NCI-H2107 (cell line): Measurements from ENCODE around the gene LRMDA.
A peak's percentile ranks its signal among the peaks of the same experiment; 100 is the strongest.
"Not testable (repeated sequence)": the region's sequence is repeated elsewhere in the genome, so short reads cannot be mapped to it uniquely, and the experiment has no call there.

ENCODE experiments used
- DNase-seq: peaks from one replicate; lab custom pipeline; 2025; lab: John Stamatoyannopoulos, UW

Gene LRMDA

DNA sequence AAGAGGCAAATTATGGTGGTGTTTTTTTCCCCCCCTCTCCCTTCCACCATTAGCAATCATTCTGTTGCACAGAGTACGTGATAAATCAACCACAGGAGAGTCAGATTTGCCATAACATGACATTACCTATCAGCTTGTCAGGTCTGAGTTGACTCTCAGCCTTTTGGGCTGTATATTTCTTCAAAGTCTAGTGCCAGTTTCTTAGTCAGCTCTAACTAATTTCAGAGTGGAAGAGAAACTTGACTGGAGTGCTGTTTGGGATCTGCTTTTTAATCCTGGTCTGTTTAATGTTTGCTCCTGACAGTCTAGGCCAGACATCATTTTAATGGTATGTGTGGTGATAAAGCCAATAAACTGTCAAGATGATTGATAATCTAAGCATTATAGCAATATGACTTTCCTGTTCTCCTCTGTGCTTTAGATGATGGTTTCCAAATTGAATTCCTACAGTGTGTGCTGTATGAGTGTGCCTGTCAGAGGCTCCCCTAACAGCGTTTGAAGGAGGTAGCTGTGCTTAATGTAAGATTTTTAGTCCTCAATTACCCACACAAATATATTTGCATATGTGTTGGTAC, 76.9 kb downstream of the LRMDA start:
- DNase-seq, result no peak

DNA sequence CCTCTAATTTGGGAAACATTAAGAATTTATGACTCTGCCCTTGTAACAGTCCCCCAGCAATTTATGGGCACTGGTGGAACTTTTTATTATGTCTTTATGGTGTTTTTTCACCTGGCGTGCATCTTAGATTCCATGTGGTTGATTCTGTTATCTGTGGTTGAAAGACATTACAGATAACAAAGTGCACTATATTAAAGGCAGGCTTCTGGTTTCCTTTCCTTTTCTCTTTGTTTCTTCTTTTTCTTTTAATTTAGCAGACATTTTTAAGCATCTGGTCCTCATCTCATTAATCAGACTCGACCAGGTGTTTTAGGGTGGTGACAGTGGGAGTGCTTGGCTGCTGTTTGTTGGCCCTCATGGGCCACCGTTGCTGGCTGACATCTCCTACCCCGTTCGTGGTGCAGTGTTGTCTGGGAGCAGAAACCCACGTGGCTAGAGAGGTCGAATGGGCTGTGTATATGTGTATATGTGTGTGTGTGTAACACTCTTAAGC, 77.4 kb downstream of the LRMDA start:
- DNase-seq, result no peak

DNA sequence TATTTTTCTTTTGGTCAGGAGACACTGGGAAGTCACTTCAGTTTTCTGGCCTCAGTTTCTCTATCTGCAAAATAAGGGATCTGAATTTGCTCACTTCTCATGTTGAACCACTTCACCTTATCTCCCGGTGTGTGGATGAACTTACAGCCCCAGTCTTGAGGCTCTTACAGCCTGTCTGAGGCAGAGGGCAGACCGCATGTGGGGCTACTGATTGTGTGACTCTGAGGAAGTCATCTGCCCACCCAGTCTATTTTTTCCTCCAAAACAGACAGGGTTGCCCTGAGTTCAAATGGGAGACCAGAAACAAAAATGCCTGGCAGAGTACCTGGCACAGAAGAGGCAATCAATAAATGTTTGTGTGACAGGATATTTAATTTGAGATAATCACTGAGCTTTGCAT, 78.3 kb downstream of the LRMDA start:
- DNase-seq, result no peak

DNA sequence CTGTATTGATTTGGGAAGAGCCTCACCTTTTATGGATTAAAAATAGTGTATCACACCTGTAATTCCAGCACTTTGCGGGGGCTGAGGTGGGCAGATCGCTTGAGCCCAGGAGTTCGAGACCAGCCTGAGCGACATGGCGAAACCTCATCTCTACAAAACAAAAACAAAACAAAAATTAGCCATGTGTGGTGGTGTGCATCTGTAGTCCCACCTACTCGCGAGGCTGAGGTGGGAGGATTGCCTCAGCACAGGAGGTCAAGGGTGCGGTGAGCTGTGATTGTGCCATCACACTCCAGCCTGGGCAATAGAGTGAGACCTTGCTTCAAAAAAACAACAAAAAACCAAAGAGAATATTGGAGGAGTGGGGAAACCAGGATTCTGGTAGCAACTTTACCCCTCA, 79.6 kb downstream of the LRMDA start:
- no peak for DNase-seq

DNA sequence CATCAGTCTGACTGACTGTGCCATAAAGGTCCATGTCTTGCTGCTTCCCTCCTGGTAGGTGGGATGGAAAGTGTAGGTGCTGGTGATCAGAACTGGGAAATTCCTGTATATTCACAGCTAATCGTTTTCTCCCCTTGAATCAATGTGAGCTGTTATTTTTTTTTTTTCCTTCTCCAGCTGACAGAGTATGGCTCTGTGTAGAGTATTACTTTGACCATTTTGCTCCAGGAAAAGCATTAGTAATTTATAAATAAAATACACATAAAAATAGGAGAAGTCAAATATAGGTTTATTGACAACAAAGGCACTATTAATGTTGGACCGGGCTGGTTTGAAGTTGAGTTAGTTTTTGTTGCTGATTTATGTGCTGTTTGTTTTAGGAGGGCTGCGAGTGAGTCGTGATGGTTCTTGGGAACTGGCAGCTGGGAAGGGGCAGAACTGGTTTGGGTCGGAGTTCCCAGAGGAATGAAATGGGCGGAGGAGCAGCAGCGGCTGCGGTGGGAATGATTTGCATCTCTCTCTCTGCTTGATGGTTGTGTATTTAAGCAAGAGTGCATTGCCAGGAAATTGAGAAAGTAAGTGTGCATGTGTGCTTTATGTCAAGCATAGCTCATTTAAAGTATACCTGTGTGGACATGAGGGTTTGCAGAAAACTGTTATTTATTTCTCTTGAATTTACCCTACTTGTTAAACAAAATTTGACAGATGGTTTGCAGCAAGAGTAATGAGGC, 80.9 kb downstream of the LRMDA start:
- no peak for DNase-seq

DNA sequence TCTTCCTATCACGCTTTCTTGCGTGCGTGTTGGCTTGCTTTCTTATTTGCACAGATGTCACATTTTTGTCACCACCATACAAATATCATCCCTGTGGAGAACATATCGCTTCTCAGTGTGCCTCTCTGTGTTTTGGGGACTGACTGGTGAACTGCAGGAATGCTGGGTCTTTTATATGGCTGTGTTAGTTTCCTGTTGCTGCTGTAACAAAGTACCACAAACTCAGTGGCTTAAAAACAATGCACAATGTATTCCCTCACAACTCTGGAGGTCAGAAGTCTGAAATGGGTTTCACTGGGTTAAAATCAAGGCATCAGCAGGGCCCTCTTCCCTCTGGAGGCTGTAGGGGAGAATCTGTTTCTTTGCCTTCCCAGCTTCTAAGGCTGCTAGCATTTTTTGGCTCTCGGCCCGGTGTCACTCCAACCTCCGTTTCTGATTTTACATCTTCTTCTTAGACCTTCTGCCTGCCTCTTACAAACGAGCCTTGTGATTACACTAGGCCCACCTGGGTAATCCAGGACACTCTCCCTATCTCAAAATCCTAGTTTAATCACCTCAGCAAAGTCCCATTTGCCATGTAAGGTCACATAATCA, 82.0 kb downstream of the LRMDA start:
- DNase-seq, result no peak

DNA sequence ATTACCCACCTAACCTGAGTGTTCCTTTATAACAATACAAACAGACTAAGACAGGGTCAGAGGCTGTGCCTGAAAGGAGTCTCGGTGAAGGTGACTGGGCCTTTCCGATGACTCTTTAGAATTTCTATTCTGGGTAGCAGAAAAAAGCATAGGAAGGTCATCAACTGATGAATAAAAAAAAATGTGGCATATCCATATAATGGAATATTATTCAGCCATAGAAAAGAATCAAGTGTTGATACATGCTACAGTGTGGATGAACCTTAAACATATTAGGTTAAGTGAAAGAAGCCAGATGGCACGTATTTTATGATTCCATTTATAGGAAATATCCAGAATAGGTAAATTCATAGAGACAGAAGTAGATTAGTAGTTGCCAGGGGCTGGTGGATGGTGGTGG, 83.4 kb downstream of the LRMDA start:
- no peak for DNase-seq

DNA sequence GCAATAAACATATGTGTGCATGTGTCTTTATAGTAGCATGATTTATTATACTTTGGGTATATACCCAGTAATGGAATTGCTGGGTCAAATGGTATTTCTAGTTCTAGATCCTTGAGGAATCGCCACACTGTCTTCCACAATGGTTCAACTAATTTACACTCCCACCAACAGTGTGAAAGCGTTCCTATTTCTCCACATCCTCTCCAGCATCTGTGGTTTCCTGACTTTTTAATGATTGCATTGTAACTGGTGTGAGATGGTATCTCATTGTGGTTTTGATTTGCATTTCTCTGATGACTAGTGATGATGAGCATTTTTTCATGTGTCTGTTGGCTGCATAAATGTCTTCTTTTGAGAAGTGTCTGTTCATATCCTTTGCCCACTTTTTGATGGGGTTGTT, 84.7 kb downstream of the LRMDA start:
- not testable (repeated sequence) for DNase-seq

DNA sequence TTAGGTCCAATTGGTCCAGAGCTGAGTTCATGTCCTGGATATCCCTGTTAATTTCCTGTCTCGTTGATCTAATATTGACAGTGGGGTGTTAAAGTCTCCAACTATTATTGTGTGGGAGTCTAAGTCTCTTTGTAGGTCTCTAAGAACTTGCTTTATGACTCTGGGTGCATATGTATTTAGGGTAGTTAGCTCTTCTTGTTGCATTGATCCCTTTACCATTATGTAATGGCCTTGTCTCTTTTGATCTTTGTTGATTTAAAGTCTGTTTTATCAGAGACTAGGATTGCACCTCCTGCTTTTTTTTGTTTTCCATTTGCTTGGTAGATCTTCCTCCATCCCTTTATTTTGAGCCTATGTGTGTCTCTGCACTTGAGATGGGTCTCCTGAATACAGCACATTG, 87.8 kb downstream of the LRMDA start:
- DNase-seq, result not testable (repeated sequence)

DNA sequence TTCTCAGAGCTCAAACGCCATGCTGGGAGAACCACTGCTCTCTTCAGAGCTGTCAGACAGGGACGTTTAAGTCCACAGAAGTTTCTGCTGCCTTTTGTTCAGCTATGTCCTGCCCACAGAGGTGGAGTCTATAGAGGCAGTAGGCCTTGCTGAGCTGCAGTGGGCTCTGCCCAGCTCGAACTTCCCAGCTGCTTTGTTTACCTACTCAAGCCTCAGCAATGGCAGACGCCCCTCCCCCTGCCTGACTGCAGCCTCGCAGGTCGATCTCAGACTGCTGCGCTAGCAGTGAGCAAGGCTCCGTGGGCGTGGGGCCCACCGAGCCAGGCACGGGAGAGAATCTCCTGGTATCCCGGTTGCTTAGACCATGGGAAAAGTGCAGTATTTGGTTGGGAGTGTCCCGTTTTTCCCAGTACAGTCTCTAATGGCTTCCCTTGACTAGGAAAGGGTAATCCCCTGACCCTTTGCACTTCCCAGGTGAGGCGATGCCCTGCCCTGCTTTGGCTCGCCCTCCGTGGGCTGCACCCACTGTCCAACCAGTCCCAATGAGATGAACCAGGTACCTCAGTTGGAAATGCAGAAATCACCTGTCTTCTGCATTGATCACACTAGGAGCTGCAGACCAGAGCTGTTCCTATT, 89.9 kb downstream of the LRMDA start:
- not testable (repeated sequence) for DNase-seq

DNA sequence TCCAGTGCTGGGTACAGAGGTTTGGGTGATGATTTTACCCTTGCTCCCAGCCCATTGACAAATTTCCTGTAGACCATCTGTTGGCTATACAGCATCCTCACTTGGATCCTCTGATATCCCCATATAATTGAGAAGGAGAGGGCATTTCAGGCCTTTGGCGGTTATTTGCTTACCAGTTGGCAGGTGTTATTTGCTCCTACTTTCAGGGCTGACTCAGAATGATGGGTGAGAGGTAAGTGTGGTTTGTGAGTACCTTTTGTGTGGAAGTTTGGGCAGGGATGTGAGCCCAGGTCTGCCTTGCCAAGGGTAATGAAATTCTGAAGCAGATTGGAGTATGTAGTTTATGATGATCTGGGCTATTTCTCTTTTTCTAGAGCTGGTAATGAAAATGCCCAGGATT, 93.6 kb downstream of the LRMDA start:
- DNase-seq, result peak; percentile 23

DNA sequence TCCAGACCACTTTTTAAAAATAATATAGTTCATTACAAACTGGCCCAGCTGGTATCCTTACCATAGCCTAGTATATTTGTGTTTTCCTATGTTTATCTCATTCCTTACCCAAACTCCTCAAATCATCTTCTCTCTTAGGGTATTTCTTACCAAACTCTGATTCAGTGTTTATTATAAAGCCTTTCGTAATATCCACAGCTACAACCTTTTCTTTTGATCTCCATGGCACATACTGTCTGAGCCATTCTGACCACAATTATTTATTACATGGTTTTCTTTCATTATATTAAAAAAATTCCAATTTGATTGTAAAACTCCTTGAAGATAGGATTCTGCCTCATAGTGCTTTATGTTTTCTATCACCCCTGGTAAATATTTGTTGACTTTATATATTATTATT, 94.2 kb downstream of the LRMDA start:
- DNase-seq, result no peak

DNA sequence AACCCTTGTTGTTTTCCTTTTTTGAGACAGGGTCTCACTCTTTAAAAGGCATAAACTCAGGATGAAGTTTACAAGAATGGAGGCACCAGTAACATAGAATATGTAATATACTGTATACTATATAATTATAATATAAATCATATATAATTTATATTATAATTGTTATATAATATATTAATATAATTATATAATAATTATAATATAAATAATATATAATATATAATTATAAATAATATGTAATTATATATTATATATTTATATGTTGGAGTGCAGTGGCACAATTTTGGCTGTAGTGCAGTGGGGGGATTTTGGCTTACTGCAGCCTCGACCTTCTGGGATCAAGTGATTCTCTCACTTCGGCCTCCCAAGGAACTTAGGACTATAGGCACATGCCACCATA, 96.1 kb downstream of the LRMDA start:
- DNase-seq, result no peak

DNA sequence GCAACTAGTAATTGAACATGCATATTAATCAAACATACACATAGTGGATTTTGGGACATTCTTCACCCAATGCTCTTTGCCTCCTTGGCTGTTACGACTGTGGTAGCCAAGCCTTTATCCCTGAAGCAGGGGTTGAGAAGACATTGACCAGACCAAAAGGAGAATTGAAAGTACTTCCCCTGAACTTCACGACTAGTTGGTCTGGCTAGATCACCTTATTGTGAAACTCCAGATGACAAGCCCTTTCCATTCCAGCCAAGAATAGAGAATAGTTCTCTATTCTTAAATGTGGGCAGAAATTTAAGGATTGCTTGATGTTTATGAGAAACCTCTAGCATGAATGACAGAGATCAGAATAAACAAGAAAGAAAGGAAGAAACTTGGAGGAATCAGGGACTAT, 97.0 kb downstream of the LRMDA start:
- no peak for DNase-seq

DNA sequence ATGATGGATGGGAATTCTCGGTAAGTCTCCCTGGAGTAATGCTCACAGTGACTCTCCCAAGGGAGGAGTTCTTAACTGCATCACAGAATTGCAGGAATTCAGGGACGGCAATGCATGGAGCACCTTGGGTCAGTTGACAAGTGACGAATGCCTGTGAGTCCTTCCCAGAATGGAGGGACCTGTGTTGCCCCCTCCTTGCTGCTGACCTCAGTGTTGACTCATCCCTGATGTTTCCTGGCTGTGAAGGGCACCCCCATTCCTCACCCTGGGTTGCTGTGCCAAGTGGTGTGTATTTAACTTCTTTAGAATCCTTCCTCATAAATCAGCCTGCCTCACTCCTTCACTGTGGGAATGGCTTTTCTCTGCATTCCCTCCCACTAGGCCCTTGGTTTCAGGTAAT, 98.9 kb downstream of the LRMDA start:
- no peak for DNase-seq

DNA sequence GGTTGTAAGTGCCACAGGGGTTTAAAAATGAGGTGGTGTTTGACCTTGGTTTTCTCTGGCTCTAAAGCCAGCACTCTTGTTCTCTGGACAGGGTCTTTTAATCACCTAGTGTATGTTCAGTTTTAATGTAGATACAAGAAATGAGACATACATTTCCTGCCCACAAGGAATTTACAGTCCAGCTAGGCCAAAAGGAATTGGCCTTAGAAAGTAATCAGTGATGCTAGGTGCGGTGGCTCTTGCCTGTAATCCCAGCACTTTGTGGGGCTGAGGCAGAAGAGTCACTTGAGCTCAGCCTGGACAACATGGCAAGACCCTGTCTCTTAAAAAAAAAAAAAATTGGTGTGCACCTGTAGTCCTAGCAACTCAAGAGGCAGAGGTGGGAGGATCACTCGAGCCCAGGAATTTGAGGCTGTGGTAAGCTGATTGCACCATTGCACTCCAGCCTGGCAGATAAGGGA, 100.2 kb downstream of the LRMDA start:
- DNase-seq, result no peak

DNA sequence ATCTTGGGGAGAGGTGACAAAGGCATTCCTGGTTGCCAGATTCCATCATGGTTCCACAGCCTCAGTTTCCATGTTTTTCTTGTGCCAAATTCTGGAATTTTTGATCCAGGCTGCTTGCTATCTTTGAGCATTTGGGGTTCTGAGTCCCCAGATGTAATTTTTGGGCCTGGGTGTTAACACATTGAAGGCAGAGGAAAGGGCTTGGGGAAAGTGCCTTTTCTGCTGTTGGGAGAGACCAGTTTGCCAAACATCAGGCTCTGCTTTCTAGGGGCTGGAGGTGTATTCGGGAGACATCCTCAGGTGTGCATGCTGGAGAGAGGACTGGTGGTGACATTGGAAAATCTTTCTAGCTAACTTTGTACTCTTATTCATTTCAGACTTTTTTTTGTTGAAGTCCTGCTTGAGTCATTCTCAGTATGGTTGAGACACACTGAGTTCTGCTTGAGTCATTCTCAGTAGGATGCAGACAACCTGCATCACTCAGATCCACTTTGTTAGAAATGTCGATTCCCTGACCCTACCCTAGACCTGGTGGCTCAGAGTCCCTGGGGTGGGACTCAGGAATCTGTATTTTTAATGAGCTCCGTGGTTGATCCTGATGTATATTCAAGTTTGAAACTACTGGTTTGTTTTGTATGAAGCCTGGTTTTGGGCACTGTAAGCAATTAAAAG, 101.0 kb downstream of the LRMDA start:
- no peak for DNase-seq

DNA sequence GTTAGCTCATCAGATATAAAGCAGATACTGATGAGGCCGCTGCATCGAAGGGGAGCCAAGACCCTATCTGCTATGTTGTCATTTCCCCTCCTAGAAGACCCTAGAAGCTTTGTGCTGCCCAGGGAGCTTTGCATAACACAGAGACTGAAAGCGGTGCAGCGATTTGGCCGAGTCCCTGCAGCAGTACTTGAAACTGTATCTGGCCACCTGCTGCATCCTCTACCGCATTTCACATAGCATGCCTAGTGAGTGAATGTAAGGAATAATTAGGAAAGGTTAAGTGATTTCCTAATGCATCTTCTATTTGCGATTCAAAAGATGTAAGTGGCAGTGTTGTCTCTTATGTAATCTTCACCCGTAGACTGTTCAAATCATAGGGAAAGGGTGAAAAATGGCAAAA, 106.7 kb downstream of the LRMDA start:
- no peak for DNase-seq

DNA sequence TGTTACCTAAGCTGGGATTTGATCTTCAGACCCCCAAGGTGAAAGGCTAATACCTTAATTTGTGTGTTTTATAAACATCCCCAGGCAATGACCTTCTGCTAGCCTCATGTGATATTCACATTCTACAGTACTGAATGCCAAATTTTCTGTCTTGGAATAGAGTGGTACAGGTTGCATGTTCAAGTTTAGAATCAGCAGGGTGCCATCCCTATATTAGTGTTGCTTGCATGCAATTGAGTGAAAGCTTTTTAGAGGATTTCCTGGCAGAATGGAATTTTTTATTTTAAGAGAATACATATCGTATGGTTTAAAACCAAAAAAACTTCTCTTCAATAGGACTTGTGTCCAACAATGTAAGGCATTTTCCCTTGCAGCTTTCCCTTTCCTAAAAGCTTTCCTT, 107.3 kb downstream of the LRMDA start:
- no peak for DNase-seq

DNA sequence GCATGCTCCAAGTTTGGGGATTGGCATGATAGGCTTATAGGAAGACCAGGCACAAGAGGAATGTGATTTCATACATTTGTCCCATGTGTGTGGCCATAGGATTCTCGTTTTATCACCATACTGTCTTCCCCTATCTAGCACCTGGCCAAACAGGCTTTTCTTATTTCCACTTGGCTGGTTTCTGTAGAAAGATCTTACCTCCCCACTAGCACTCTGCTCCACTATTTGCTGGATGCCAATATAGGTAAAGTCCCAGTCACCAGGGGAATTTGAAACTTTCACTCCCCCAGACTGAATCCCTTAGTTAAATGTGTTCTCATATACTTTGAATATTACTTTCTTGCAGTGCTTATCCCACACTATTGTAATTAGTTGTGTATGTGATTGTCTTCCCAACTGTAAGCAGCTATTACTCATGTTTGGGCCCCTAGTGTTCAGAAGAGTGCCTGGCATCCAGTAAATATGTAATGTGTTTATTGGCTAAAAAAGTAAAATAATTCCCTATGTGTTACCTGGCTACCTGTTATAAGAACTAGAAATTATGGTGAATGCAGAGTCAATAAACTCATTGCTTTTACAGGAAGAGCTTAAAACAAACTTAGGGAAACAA, 109.0 kb downstream of the LRMDA start:
- no peak for DNase-seq

DNA sequence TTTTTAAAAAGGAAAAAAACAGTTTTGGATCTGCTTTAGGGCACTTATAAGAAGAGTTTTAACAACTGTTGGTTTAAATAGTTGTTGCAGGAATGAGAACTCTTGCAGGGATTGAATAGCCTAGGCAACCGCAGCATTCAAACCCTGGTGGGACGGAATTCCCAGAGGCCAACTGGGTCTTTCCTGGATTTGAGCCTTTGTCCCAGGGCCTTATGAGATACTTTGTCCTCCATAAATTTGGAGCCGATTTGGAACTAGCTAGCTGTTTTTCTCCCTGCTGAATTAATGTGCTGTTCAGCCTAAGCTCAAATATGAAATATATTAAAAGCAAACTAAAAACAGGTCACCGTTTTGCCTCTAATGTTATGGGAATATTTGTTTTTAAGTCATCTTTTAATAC, 109.6 kb downstream of the LRMDA start:
- no peak for DNase-seq

DNA sequence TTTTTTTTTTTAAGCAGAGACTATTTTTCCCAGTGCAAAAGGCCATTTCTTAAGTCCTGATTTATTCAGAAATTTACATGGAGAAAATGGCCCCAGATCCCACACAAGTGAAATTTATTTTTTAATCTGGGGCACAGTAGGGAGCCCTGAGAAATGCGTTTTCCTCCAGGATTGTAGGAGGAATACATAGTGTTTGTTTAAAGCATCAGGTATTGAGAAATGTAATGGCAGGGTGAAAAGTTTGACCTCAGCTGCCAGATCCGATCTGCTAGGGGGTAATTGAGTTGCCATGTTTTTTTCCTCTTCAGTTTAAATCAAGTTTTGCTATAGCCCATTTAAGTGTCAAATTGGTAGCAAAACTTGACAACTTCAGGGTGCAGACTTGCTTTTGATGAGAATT, 110.0 kb downstream of the LRMDA start:
- DNase-seq, result no peak
